ENCODE measurements around the gene CTNNBIP1. TPM values are rescaled to one million over a fixed set of nuclear protein-coding genes. Genes with fewer than 3 reads are reported as not detected.

Gene CTNNBIP1
- total and polyA plus RNA-seq, 2 donors from 2014 or later = 21.9 to 26.4 TPM

DNA sequence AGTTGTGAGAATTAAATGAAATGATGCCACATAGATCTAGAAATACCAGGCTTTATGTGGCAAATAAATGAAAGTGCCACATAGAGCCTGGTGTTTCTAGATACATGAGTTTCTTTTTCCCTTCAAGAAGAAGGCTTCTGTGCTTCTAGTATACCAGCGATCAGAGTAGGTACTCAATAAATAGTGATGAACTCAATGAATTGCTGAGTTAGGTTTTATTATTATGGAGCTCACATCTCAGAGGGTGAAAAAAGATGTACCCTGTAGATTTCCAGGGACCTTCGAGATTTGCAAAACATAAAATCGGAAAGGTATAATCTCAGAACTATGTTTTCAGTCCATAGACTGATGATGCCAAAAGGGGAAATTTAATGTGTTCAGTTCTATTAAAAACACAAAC lies 84.0 kb downstream of the CTNNBIP1 start:
- no peak overlapping the region for H3K4me3 ChIP-seq (ENCODE audit: low read length in 3 of 3)
- FAIRE-seq = no peak
- peak overlapping the region; percentile 60 to 81 for H3K27ac ChIP-seq (ENCODE audit: low read depth in 2 of 2, low read length in 2 of 2)
- no peak for TF ChIP-seq CTCF (IDR thresholded peaks at IDR 0.05; ENCODE audit: borderline replicate concordance, extremely low read depth, insufficient read depth)
- H3K9me3 ChIP-seq (ENCODE audit: control insufficient read depth in 2 of 3, insufficient read depth in 1 of 3, low read length in 3 of 3) = no peaks in the 10 kb centered on the region
- no peak for DNase-seq
- no peaks in the 10 kb centered on the region for H3K36me3 ChIP-seq (ENCODE audit: control insufficient read depth in 2 of 3, insufficient read depth in 3 of 3, low read length in 3 of 3)
- H3K9ac ChIP-seq (ENCODE audit: low read length in 3 of 3) = peak overlapping the region in 1 of 3 donors; percentile 43
- no peaks in the 10 kb centered on the region for H3K27me3 ChIP-seq (ENCODE audit: control insufficient read depth, insufficient read depth, low read length)
- intact Hi-C loops (cut with DNase I) = no loop called here
- H3K4me1 ChIP-seq (ENCODE audit: control insufficient read depth in 2 of 3, insufficient read depth in 2 of 3, low read depth in 1 of 3, low read length in 3 of 3) = peaks cover 0 to 24% (median 20%) of the 10 kb centered on the region in 3 donors

DNA sequence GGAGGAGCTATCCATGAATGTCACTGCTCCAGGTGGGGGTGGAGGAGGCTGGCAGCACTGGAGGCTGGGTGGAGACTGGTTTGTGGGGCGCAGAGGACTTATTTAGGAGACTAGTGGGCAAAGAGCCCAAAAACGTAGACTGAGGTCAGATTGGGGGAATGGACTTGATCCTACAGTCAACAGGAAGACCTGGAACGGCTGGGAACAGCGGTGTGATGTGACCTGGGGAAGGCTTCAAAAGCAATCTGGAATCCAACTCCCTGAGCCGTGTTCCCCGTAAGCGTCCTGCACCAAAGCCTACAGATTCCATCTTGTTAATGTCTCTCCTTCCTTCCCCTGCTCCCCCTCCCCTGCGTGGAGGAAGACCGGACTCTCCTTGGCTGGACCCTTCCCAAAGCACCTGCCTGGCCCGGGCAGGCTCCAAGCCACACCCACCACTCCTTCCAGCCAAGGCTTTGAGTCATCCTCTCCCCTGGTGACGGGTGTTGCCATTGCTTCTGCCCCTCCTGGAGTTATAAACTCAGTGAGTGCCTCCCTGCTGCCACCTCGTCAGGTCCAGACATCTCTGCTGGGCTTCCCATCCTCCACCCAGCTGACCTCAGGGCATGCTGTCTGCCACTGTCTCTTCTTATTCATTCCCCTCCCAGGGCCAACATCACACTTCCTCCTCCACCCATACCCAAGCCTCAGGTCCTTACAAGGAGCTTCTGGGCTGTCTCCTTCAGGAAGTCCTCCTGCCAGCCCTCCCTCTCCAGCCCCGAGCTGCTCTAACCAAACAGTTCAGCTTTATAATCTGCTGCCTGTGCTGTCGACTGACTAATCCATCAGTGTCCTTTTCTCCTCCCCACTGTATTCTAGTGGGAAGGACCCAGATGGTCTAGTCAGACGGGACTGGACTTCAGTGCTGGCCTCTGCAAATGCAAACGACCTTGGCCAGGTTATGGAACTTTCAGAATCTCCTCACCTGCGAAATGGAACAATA lies 84.7 kb downstream of the CTNNBIP1 start:
- Histone ChIP-seq H3K4me1 (ENCODE audit: control insufficient read depth in 2 of 3, insufficient read depth in 2 of 3, low read depth in 1 of 3, low read length in 3 of 3) (peaks cover 0 to 24% (median 20%) of the 10 kb centered on the region in 3 donors), H3K4me3 (ENCODE audit: low read length in 3 of 3) (no peak overlapping the region), H3K36me3 (ENCODE audit: control insufficient read depth in 2 of 3, insufficient read depth in 3 of 3, low read length in 3 of 3) (no peaks in the 10 kb centered on the region), H3K9me3 (ENCODE audit: control insufficient read depth in 2 of 3, insufficient read depth in 1 of 3, low read length in 3 of 3) (no peaks in the 10 kb centered on the region), H3K27me3 (ENCODE audit: control insufficient read depth, insufficient read depth, low read length) (no peaks in the 10 kb centered on the region), H3K9ac (ENCODE audit: low read length in 3 of 3) (peak overlapping the region in 1 of 3 donors; percentile 43), H3K27ac (ENCODE audit: low read depth in 2 of 2, low read length in 2 of 2) (peak overlapping the region; percentile 78 to 81)
- intact Hi-C loops (cut with DNase I) = no loop called here
- DNase-seq = peak in 3 of 5 donors; percentile 58 to 92 (median 60)
- no peak for FAIRE-seq
- no peak for TF ChIP-seq CTCF (IDR thresholded peaks at IDR 0.05; ENCODE audit: borderline replicate concordance, extremely low read depth, insufficient read depth)

GRCh38 chr1:9824702-9825089 lies 85.4 kb downstream of the CTNNBIP1 start:
- intact Hi-C loops (cut with DNase I) = no loop called here
- H3K36me3 ChIP-seq (ENCODE audit: control insufficient read depth in 2 of 3, insufficient read depth in 3 of 3, low read length in 3 of 3) = no peaks in the 10 kb centered on the region
- no peak overlapping the region for H3K9ac ChIP-seq (ENCODE audit: low read length in 3 of 3)
- H3K4me1 ChIP-seq (ENCODE audit: control insufficient read depth in 2 of 3, insufficient read depth in 2 of 3, low read depth in 1 of 3, low read length in 3 of 3) = peaks cover 0 to 24% (median 20%) of the 10 kb centered on the region in 3 donors
- peak overlapping the region; percentile 78 to 81 for H3K27ac ChIP-seq (ENCODE audit: low read depth in 2 of 2, low read length in 2 of 2)
- H3K4me3 ChIP-seq (ENCODE audit: low read length in 3 of 3) = peak overlapping the region in 2 of 3 donors; percentile 54 to 69
- DNase-seq (no peak), FAIRE-seq (no peak)
- H3K9me3 ChIP-seq (ENCODE audit: control insufficient read depth in 2 of 3, insufficient read depth in 1 of 3, low read length in 3 of 3) = no peaks in the 10 kb centered on the region
- no peaks in the 10 kb centered on the region for H3K27me3 ChIP-seq (ENCODE audit: control insufficient read depth, insufficient read depth, low read length)
- TF ChIP-seq CTCF (IDR thresholded peaks at IDR 0.05; ENCODE audit: borderline replicate concordance, extremely low read depth, insufficient read depth) = no peak
